Measurements from ENCODE around the gene TOR4A. TPM values are rescaled to one million over a fixed set of nuclear protein-coding genes. Genes with fewer than 3 reads are reported as not detected.

Gene TOR4A
- total and polyA plus RNA-seq, 9 of the 15 experiments (the other 6 are each of a cell fraction or from before 2014, with no cell fraction given): 3.9 to 49.2 (median 8.8) TPM

GRCh38 chr9:137277329-137278041 lies at the start of gene TOR4A (continued):
- TF ChIP-seq ZNF436 (CRISPR knock-in tag; IDR thresholded peaks at IDR 0.05) (no peak), NCOA1 (IDR thresholded peaks at IDR 0.05; ENCODE audit: low read depth) (peak; percentile 48; the same call in 1 of the 2 replicates), SMARCA5 (IDR thresholded peaks at IDR 0.05) (no peak), POLR2G (IDR thresholded peaks at IDR 0.05; ENCODE audit: low read depth, low read length) (peak; percentile 94), KLF6 (CRISPR knock-in tag; IDR thresholded peaks at IDR 0.05; ENCODE audit: borderline replicate concordance) (0 out of 2 replicates have a peak, but pooled peaks have one; percentile 51), ZNF76 (CRISPR knock-in tag; IDR thresholded peaks at IDR 0.05; ENCODE audit: borderline replicate concordance) (no peak), HSF4 (CRISPR knock-in tag; IDR thresholded peaks at IDR 0.05; ENCODE audit: borderline replicate concordance) (no peak)
- TF ChIP-seq, protein P1, sequence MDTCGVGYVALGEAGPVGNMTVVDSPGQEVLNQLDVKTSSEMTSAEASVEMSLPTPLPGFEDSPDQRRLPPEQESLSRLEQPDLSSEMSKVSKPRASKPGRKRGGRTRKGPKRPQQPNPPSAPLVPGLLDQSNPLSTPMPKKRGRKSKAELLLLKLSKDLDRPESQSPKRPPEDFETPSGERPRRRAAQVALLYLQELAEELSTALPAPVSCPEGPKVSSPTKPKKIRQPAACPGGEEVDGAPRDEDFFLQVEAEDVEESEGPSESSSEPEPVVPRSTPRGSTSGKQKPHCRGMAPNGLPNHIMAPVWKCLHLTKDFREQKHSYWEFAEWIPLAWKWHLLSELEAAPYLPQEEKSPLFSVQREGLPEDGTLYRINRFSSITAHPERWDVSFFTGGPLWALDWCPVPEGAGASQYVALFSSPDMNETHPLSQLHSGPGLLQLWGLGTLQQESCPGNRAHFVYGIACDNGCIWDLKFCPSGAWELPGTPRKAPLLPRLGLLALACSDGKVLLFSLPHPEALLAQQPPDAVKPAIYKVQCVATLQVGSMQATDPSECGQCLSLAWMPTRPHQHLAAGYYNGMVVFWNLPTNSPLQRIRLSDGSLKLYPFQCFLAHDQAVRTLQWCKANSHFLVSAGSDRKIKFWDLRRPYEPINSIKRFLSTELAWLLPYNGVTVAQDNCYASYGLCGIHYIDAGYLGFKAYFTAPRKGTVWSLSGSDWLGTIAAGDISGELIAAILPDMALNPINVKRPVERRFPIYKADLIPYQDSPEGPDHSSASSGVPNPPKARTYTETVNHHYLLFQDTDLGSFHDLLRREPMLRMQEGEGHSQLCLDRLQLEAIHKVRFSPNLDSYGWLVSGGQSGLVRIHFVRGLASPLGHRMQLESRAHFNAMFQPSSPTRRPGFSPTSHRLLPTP (IDR thresholded peaks at IDR 0.05; ENCODE audit: borderline replicate concordance, extremely low read depth, insufficient read length): no peak
- TF ChIP-seq, protein P2, sequence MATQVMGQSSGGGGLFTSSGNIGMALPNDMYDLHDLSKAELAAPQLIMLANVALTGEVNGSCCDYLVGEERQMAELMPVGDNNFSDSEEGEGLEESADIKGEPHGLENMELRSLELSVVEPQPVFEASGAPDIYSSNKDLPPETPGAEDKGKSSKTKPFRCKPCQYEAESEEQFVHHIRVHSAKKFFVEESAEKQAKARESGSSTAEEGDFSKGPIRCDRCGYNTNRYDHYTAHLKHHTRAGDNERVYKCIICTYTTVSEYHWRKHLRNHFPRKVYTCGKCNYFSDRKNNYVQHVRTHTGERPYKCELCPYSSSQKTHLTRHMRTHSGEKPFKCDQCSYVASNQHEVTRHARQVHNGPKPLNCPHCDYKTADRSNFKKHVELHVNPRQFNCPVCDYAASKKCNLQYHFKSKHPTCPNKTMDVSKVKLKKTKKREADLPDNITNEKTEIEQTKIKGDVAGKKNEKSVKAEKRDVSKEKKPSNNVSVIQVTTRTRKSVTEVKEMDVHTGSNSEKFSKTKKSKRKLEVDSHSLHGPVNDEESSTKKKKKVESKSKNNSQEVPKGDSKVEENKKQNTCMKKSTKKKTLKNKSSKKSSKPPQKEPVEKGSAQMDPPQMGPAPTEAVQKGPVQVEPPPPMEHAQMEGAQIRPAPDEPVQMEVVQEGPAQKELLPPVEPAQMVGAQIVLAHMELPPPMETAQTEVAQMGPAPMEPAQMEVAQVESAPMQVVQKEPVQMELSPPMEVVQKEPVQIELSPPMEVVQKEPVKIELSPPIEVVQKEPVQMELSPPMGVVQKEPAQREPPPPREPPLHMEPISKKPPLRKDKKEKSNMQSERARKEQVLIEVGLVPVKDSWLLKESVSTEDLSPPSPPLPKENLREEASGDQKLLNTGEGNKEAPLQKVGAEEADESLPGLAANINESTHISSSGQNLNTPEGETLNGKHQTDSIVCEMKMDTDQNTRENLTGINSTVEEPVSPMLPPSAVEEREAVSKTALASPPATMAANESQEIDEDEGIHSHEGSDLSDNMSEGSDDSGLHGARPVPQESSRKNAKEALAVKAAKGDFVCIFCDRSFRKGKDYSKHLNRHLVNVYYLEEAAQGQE (IDR thresholded peaks at IDR 0.05; ENCODE audit: borderline replicate concordance): peak; percentile 39; the same call in 1 of the 2 replicates
- TF ChIP-seq, protein P2 (CRISPR knock-in tag; IDR thresholded peaks at IDR 0.05; ENCODE audit: low read depth): no peak; the same call in 1 of the 2 replicates
- TF ChIP-seq, protein P3, sequence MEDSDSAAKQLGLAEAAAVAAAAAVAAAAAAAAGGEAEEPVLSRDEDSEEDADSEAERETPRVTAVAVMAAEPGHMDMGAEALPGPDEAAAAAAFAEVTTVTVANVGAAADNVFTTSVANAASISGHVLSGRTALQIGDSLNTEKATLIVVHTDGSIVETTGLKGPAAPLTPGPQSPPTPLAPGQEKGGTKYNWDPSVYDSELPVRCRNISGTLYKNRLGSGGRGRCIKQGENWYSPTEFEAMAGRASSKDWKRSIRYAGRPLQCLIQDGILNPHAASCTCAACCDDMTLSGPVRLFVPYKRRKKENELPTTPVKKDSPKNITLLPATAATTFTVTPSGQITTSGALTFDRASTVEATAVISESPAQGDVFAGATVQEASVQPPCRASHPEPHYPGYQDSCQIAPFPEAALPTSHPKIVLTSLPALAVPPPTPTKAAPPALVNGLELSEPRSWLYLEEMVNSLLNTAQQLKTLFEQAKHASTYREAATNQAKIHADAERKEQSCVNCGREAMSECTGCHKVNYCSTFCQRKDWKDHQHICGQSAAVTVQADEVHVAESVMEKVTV (CRISPR knock-in tag; IDR thresholded peaks at IDR 0.05): no peak; the same call in 1 of the 2 replicates
- TF ChIP-seq, protein P4, sequence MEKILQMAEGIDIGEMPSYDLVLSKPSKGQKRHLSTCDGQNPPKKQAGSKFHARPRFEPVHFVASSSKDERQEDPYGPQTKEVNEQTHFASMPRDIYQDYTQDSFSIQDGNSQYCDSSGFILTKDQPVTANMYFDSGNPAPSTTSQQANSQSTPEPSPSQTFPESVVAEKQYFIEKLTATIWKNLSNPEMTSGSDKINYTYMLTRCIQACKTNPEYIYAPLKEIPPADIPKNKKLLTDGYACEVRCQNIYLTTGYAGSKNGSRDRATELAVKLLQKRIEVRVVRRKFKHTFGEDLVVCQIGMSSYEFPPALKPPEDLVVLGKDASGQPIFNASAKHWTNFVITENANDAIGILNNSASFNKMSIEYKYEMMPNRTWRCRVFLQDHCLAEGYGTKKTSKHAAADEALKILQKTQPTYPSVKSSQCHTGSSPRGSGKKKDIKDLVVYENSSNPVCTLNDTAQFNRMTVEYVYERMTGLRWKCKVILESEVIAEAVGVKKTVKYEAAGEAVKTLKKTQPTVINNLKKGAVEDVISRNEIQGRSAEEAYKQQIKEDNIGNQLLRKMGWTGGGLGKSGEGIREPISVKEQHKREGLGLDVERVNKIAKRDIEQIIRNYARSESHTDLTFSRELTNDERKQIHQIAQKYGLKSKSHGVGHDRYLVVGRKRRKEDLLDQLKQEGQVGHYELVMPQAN (IDR thresholded peaks at IDR 0.05; ENCODE audit: borderline replicate concordance): peak; percentile 70; the same call in 1 of the 2 replicates
